GM18505 (cell line): ENCODE results near the gene SERPINC1.
"Not testable (repeated sequence)": the region's sequence is repeated elsewhere in the genome, so short reads cannot be mapped to it uniquely, and the experiment has no call there.

Experiments
- ATAC-seq: cut with Tn5 transposase; IDR thresholded peaks from one replicate; pipeline ENCODE4 v1.9.1; 2021; ENCODE audit not compliant: unreplicated experiment
- POLR2A ChIP-seq: IDR thresholded peaks from 4 replicates; pipeline ENCODE4 v1.6.1; 2011; ENCODE audit warnings: borderline replicate concordance; ENCODE audit not compliant: insufficient read depth, insufficient read length; ENCODE audit errors: extremely low read depth

Gene SERPINC1

DNA sequence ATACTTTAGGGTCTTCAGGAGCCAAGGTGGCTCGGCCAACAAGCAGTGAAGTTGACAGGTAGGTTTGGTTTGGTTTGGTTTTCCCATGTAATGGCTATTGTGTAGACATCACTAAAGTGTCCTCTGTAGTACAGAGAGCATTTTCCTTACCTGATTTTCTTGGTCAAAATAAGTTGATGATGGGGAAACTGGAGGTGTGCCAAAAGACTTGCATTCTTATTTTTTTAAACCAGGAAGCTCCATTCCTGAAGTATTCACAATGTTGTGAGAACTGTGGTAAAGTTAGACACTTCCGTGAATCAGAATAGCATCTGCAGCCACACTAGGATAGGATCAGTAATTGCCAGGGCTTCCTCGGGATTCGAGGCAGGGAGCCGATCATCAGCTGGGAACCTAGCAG lies 46.0 kb downstream of the SERPINC1 start:
- TF ChIP-seq POLR2A: no peak
- ATAC-seq: no peak

DNA sequence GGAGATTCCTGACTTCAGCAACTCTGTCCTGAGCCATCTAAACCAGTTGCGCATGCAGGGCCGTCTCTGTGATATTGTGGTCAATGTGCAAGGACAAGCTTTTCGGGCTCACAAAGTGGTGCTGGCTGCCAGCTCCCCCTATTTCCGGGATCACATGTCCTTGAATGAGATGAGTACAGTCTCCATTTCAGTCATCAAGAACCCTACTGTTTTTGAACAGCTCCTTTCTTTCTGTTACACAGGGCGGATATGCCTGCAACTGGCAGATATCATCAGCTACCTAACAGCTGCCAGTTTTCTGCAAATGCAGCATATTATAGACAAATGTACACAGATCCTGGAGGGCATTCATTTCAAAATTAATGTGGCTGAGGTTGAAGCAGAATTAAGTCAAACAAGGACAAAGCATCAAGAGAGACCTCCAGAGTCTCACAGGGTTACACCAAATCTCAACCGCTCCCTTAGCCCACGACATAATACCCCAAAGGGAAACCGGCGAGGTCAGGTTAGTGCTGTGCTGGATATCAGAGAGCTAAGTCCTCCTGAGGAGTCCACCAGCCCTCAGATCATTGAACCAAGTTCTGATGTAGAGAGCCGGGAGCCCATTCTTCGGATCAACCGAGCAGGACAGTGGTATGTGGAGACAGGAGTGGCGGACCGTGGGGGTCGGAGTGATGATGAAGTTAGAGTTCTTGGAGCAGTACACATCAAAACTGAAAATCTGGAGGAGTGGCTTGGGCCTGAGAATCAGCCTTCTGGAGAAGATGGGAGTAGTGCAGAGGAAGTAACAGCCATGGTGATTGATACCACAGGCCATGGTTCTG lies 46.7 kb downstream of the SERPINC1 start:
- no peak for ATAC-seq
- peak; percentile 67 for TF ChIP-seq POLR2A

DNA sequence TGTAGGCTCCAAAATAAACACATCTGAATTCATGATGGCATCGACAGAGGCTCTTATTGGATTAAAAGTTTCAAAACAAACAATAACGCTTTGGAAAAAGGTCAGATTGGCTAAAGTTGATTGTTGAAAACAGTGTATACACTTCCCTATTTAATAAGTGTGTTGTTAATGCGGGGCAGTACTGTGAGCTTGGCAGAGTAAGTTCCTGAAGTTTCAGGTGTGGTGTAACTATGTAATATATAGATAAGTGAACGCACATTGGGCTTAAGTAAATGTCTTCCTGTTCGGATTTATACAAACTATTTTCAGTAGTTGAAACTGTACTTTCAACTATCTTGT lies 48.1 kb downstream of the SERPINC1 start:
- TF ChIP-seq POLR2A: no peak
- ATAC-seq: no peak

DNA sequence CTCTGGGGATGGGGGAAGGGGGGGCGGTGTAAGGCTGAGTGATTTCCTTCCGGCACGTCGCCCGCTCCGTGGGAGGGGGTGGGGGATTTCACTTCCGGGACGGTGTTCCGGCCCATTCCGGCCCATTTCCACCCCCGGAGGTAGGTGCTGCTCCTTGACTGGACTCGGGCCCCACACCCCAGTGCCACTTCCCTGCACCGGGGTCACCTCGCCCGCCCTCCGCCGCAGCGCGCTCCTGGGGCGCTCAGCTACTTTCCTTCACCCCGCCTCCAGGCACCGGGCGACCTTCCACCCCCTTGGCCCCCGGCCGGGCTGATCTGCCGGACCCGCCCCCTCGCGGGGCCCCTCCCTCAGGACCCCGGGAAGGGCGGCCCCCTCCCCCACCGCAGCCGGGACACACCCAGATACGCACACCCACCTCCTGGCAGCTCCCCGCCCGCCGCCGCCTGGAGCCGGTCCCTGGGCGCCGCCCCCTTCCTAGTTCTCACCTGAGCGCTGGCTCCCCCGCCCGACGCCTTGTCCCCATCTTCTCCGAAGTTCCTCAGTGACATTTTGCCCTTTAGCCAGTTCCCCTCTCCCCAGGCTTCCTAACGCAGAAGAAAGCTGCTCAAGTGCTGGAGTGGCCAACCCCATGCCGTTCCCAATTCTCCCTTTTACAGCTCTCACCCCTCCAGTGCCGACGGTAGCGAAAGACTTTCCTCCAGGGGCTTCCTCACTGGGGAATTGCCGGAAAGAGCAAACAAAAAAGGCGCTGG lies 48.7 kb downstream of the SERPINC1 start, which contains the start of gene ZBTB37:
Gene ZBTB37 (plus strand): TSS at position 115 of the 755 bp plus-strand sequence. CDS start 1,846 bp downstream, outside the sequence.
- ATAC-seq: peak; percentile 61
- no peak for TF ChIP-seq POLR2A

DNA sequence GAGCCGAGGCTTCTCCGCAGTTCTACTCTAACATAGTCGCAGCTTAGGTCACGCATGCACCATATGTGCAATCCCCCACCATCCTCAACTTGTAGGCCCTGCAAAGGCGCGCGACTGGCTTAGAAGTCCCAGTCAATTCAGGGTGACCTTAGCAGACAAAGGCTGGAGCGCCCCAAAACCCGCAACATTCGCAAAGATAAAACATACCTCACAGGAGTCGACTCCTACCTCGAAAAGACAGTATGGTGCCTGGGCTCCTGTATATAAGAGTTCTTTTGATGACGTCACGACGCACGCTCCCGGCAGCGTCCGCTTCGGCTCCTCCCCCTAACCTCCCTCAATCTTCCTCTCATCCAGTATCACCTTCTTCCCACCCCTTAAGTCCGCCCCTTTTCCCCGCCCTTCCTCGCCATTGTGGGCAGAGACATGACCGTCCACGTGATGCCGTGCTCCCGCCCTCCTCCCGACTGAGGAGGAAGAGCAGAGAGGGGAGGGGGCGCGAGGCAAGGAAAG lies 49.3 kb downstream of the SERPINC1 start, which contains the start of gene GAS5:
Gene GAS5 (minus strand): TSS at position 237 of the 513 bp plus-strand sequence.
- peak; percentile 100 for TF ChIP-seq POLR2A
- ATAC-seq: peak; percentile 75

DNA sequence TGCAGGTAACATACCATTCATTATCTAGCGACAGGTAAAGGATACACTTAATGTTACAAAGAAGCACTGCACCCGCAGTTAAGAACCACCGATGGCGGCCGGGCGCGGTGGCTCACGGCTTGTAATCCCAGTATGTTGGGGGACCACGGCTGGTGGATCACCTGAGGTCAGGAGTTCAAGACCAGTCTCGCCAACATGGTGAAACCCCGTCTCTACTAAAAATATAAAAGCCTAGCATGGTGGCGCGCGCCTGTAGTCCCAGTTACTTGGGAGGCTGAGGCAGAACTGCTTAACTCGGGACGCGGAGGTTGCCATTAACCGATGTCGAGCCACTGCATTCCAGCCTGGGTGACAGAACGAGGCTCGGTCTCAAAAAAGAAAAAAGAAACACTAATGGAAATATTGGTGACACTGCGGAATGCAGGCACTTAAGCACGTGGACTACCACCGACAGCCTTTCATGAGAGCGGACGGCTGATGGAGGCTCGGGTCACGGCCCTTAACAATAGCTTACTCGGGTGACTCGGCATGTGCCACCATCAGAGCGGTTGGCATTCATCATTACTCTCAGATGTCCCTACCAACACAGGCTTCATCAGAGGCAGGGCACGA lies 49.9 kb downstream of the SERPINC1 start:
- no peak for TF ChIP-seq POLR2A
- ATAC-seq: no peak

DNA sequence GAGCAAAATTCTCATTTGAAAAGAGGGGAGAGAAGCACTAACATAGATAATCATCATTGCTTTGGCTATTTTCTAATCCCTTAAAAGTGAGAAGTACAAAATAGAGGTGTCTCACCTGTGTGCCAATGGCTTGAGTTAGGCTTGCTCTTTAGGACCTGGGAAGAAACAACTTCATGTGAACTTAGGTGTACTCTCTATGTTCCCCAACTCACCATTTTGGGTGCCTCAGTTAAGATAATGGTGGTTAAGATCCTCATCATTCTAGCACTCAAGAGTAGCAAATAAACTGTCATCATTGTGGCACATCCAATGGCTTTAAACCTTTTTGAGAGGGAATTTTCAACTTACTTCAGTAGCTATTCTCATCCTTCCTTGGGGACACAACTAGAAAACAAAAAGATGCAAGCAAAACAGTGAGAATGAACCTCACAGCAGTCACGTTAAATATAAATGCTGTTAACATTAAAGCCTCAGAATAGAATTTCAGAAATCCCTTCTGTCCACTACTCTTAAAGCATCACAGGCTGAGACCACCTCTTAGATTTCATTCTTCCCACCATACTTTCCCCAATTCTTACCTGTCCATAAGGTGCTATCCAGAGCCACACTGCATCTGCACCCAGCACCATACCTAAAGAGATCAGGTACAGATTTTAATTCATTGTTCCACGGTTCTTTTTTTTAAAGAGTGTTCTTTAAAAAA lies 50.6 kb downstream of the SERPINC1 start:
- no peak for TF ChIP-seq POLR2A
- no peak for ATAC-seq

DNA sequence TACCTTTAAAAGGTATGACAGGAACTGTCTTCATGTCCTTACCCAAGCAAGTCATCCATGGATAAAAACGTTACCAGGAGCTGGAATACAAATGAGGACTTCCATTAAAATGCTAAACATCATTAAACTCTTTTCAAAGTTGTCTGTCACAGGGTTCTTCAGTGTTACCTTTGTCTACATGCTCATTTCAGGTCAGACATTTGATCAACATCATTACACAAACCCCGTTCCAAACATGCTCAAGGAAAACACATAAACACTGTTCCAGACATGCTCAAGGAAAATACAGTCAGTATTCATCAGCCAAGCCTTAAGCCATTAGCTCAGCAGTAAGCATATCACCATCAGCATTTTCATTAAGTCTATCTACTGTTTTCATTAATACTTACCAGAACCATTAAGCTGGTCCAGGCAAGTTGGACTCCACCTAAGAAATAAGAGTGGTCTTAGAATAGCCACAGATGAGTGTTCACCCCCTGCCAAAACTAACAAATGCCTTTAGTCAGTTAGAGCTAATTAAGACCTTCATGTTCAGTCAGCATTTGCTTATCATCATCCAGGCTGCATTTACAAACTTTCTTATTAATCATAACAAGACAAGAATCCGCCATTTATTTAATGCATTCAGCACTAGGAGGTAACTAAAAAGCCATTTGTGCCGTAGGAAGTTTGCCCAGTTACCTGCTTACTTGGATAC lies 51.5 kb downstream of the SERPINC1 start:
- ATAC-seq: no peak
- TF ChIP-seq POLR2A: peak; percentile 14

DNA sequence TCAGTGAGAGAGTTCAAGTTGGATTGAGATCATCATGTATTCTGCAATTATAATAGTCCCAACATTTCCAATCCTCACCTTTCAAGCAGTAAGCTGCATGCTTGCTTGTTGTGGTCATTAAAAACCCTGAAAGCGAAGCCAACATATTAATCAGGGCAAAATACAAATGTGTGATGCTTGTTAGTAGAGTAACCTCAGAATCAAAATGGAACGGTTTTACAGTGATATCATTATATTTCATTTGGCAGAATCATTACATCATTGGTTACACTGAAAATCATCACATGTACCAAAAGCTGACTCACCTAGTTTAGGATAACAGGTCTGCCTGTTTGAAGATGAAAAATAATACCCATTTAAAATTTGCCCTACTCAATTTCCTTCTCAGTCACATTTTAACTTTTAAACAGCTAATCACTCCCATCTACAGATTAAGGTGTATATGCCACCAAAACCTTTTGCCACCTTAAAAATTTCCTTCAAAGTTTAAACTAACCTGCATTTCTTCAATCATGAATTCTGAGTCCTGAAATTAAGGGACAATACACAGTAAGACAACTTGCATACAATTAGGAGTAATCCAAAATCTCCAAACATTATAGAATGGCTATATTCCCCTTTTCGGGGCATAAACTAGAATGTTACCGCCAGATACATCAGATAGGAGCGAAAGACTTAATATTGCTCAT lies 52.8 kb downstream of the SERPINC1 start:
- peak; percentile 21 for TF ChIP-seq POLR2A
- no peak for ATAC-seq

DNA sequence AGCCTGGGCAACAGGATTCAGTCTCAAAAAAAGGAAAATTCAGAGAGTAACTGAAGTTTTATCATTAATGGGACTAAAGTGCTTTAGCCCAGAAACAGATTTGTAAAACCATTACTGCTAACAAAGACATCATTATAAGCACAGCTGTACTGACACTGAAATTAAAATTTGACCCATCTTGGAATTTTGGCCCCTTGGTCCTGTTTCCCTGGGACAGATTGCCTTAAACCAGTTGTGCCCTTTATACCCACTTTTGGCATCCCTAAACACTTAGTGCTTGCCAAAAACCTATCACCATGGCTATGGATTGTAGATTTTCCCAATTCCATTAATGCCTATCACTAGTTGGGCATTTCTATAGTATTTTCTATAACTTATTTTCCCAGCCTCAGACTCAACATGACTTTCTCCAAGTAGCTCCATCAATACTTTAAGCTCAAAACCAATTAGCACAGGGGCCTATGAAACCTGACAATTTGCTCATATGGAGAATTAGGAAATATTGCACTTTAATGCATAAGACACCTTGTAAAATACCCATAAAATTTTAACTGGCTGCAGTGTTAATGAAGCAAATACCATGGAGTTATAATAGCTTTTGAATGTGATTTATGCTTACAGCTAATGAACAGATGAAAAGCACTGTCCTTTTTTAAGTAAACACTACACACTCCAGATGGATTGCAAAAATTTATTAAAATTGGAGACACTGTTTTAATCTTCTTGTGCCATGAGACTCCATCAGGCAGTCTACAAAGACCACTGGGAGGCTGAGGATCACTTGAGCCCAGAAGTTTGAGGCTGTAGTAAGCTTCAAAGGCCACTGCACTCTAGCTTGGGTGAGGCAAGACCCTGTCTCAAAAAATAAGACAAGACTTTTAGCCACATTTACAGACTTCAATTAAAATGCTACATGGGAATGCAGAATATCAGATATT lies 53.6 kb downstream of the SERPINC1 start:
- peak; percentile 58 for TF ChIP-seq POLR2A
- no peak for ATAC-seq

DNA sequence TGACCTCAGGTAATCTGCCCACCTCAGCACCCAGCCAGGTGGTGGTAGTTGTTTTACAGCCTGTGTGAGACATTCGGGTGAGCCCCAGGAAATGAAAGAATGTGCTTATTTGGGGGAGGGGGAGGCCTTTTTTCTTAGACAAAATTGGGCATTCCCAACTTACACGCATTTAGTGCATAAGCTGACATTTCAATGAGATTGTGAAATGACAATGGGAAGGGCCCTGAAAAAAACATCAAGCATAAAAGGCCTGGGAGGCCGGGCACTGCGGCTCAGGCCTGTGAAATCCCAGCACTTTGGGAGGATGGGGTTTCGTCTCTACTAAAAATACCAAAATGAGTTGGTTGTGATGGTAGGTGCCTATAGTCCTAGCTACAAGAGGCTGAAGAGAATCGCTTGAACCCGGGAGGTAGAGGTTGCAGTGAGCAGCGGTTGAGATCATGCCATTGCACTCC lies 54.3 kb downstream of the SERPINC1 start:
- no peak for TF ChIP-seq POLR2A

DNA sequence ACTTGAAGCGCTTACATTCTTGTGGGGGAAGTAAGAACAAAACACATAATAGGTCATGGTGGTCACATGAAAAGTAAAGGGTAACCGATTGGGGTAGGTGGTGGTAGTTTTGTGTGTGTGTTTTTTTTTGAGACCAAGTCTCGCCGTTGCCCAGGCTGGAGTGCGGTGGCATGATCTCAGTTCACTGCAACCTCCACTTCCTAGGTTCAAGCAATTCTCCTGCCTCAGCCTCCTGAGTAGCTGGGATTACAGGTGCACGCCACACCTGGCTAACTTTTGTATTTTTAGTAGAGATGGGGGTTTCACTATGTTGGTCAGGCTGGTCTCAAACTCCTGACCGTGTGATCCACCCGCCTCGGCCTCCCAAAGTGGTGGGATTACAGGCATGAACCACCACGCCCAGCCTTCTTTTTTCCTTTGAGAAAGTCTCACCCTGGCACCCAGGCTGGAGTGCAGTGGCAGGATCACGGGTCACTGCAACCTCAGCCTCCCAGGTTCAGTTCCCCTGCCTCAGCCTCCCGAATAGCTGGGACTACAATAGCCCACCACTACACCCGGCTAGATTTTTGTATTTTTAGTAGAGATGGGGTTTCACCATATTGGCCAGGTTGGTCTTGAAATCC lies 54.9 kb downstream of the SERPINC1 start:
- not testable (repeated sequence) for ATAC-seq

More for the DNA sequence above, 54.3 kb downstream of the SERPINC1 start:
- ATAC-seq: no peak
